Keratinocyte (primary cell): ENCODE measurements around the gene BLOC1S4. TPM values are rescaled to one million over a fixed set of nuclear protein-coding genes. Genes with fewer than 3 reads are reported as not detected.
A peak's percentile ranks its signal among the peaks of the same experiment; 100 is the strongest.

Experiments
- DNase-seq: peaks from one replicate; pipeline ENCODE4 v3.0.0-alpha.2; 2011; ENCODE audit warnings: low read depth, missing footprints, low spot score
- FAIRE-seq: peaks from 2 replicates; lab custom pipeline; 2011; peaks lifted over from hg19 to GRCh38; lab: Jason Lieb, UNC
- H2AFZ ChIP-seq: 2 replicates; pipeline ENCODE4 v1.6.0; 2012; ENCODE audit warnings: low read length, control low read depth, inconsistent platforms; ENCODE audit not compliant: control insufficient read depth
- H3K27ac ChIP-seq: 2 replicates; pipeline ENCODE4 v1.5.1; 2011; ENCODE audit warnings: low read length; ENCODE audit not compliant: control insufficient read depth, insufficient read depth
- H3K27me3 ChIP-seq: 3 replicates; pipeline ENCODE4 v1.6.0; 2011; ENCODE audit warnings: low read length; ENCODE audit not compliant: control insufficient read depth, insufficient read depth; ENCODE audit errors: extremely low read depth
- H3K36me3 ChIP-seq, 2 experiments: 2 replicates in 1 of 2; 3 replicates in 1 of 2; pipeline ENCODE4 v1.5.1; 2011; ENCODE audit warnings: low read length in 2 of 2, mild to moderate bottlenecking in 1 of 2; ENCODE audit not compliant: control insufficient read depth in 2 of 2, insufficient read depth in 2 of 2; ENCODE audit errors: extremely low read depth in 1 of 2
- H3K4me1 ChIP-seq: 3 replicates; pipeline ENCODE4 v1.5.1; 2011; ENCODE audit warnings: low read length; ENCODE audit not compliant: control insufficient read depth, insufficient read depth; ENCODE audit errors: extremely low read depth
- H3K4me2 ChIP-seq: 3 replicates; pipeline ENCODE4 v1.6.0; 2011; ENCODE audit warnings: low read depth, low read length; ENCODE audit not compliant: control insufficient read depth, insufficient read depth; ENCODE audit errors: extremely low read depth
- H3K4me3 ChIP-seq, 3 experiments: fragments of 200-600 bp in 1 of 3; sonication (generic) in 1 of 3; 2 replicates in 2 of 3; 3 replicates in 1 of 3; pipeline ENCODE4 v1.5.1; 2011 to 2016; ENCODE audit warnings: low read length in 3 of 3, mild to moderate bottlenecking in 3 of 3, control low read depth in 2 of 3, inconsistent platforms in 1 of 3, low read depth in 1 of 3, mixed read lengths in 1 of 3, mixed run types in 1 of 3, moderate library complexity in 1 of 3; ENCODE audit not compliant: control insufficient read depth in 2 of 3, insufficient read depth in 2 of 3; ENCODE audit errors: extremely low read depth in 1 of 3
- H3K79me2 ChIP-seq: 2 replicates; pipeline ENCODE4 v1.6.0; 2012; ENCODE audit warnings: low read length; ENCODE audit not compliant: control insufficient read depth, insufficient read depth
- H3K9ac ChIP-seq: 3 replicates; pipeline ENCODE4 v1.6.0; 2011; ENCODE audit warnings: low read length; ENCODE audit not compliant: control insufficient read depth, insufficient read depth; ENCODE audit errors: extremely low read depth
- H3K9me1 ChIP-seq: 3 replicates; pipeline ENCODE4 v1.6.0; 2011; ENCODE audit warnings: low read length; ENCODE audit not compliant: control insufficient read depth, insufficient read depth; ENCODE audit errors: extremely low read depth
- H3K9me3 ChIP-seq: 2 replicates; pipeline ENCODE4 v1.5.1; 2012; ENCODE audit warnings: low read depth, low read length; ENCODE audit not compliant: control insufficient read depth
- H4K20me1 ChIP-seq: 3 replicates; pipeline ENCODE4 v1.6.0; 2011; ENCODE audit warnings: low read length; ENCODE audit not compliant: control insufficient read depth, insufficient read depth; ENCODE audit errors: extremely low read depth
- CTCF ChIP-seq, 3 experiments: IDR thresholded peaks in 1 of 3; conservative IDR thresholded peaks in 1 of 3; optimal IDR thresholded peaks in 1 of 3; 2 replicates in 2 of 3; 3 replicates in 1 of 3; pipeline versions ENCODE3 to v1.5.1; 2011; ENCODE audit warnings: low read length in 3 of 3, mild to moderate bottlenecking in 3 of 3, moderate library complexity in 2 of 3, control low read depth in 1 of 3, inconsistent platforms in 1 of 3; ENCODE audit not compliant: insufficient read depth in 2 of 3; ENCODE audit errors: extremely low read depth in 1 of 3
- EZH2 ChIP-seq: IDR thresholded peaks from one replicate; pipeline ENCODE4 v1.6.1; 2012; ENCODE audit warnings: inconsistent platforms, mild to moderate bottlenecking, low read length, moderate library complexity
- dilution Hi-C: fragments of 300-500 bp; cut with MboI; formaldehyde crosslinking; loops from one replicate; pipeline ENCODE4 v1.7.0; 2020; ENCODE audit warnings: low sequenced_read_pairs; ENCODE audit not compliant: extremely low pct_ligation_motif_present
- polyA plus RNA-seq, 5 experiments: library from polyadenylated mRNA; depleted of rRNA in 3 of 5; stranded (reverse) in 3 of 5; stranded (forward) in 1 of 5; unstranded in 1 of 5; fragments of >200 nt; gene quantifications; 1 replicate in 1 of 5; 2 replicates in 3 of 5; 3 replicates in 1 of 5; pipeline versions ENCODE4 v1.2.1 to v1.2.3, GENCODE V29; 2011 to 2012; ENCODE audit warnings: missing spikeins in 2 of 5, low read depth in 1 of 5, low replicate concordance in 1 of 5

The BLOC1S4 gene
- polyA plus RNA-seq, 1 donor (not counting 4 experiments of a cell fraction or from before 2014, with no cell fraction given) = 11.7 TPM

DNA sequence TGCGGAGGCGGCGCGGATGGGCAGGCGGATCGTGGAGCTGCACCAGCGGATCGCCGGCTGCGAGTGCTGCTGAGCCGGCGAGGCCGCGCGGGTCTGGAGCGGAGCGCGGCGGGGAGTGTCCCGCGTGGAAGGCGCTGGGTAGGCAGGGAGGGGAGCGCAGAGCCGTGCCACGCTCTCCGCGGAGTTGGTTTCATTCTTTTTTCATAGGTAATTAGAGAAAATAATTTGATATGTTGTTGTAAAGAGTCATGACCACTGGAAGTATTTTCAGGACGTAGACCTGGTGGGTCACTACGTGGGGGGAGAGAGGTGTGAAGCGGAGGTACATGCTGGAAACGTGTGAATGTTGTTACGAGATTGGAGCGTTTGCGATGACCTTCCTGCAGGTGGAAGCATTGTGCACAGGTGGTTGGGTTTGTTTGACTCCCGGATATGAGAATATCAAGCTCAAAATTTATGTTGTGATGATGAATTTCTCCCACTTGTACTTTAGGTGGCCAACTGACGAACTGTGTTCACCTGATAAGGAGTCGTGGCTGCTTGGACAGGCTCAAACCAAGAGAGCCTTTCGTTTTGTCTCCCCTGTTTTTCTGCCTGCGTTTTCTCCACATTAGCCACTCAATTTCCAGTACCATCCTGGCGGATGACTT is 41.3 kb upstream of the BLOC1S4 start:
- peak overlapping the region; percentile 73 for H3K9ac ChIP-seq
- FAIRE-seq = peak; percentile 92
- H3K4me1 ChIP-seq = peaks cover 21% of the 10 kb centered on the region
- H3K79me2 ChIP-seq = peaks cover 24% of the 10 kb centered on the region
- H3K27ac ChIP-seq = peak overlapping the region; percentile 47
- dilution Hi-C loops = no loop called here
- TF ChIP-seq EZH2 (no peak), CTCF (optimal IDR thresholded peaks at IDR 0.05 in 1 of 3, IDR thresholded peaks at IDR 0.05 in 1 of 3, conservative IDR thresholded peaks at IDR 0.05 in 1 of 3; ENCODE audit: extremely low read depth in 1 of 3, insufficient read depth in 2 of 3, low read length in 3 of 3) (peak; percentile 63 to 90 (median 75))
- H4K20me1 ChIP-seq = peaks cover 4% of the 10 kb centered on the region
- H3K36me3 ChIP-seq = peaks cover 5 to 13% of the 10 kb centered on the region in 2 experiments
- peak overlapping the region; percentile 67 to 77 (median 71) for H3K4me3 ChIP-seq
- peak overlapping the region; percentile 96 for H3K4me2 ChIP-seq
- no peaks in the 10 kb centered on the region for H3K9me3 ChIP-seq
- no peaks in the 10 kb centered on the region for H3K9me1 ChIP-seq
- DNase-seq = no peak
- H3K27me3 ChIP-seq = no peaks in the 10 kb centered on the region
- peak overlapping the region; percentile 16 for H2AFZ ChIP-seq

DNA sequence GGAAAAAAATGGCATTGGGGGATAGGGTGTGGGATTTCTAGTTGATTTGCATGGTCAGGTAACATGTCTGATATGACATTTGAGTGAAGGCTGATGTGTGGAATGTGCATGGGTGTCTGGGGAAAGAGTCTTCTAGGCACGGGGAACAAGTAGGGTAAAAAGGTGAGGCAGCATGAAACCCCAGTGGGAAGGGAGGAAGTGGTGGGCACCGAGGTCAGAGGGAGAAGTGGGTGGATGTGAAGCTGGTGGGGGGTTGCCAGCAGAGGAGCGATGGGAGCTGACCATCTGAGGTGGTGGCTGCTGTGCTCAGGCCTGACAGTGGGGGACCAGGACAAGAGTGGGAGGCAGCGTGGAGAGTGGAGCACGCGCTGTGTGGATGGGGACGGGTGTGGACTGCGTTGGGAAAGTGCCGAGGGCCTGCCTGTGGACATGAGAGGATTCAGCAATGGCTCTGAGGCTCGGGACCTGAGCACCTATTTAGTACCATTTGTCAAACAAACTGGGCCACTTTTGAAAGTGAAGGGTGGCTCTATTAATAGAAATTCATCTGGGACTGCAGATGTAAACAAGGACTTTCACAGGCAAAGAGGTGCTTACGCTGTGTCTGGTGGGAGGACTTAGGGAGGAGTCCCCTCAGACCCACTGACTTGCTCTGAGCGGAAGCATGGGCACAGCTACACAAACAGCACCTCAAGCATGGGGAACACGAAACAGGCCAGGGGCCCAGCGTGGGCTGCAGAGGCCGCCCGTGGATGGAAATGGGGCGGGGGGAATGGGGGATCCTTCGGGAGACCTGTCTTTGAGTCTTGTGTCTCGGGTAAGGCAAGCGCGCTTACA is 39.0 kb upstream of the BLOC1S4 start:
- Histone ChIP-seq H3K27me3 (no peaks in the 10 kb centered on the region), H3K4me2 (peak overlapping the region; percentile 28), H3K79me2 (peaks cover 24% of the 10 kb centered on the region), H3K4me1 (peaks cover 21% of the 10 kb centered on the region), H3K9me3 (no peaks in the 10 kb centered on the region), H3K36me3 (peaks cover 5 to 13% of the 10 kb centered on the region in 2 experiments), H3K4me3 (no peak overlapping the region), H2AFZ (no peak overlapping the region), H3K9me1 (no peaks in the 10 kb centered on the region), H4K20me1 (peaks cover 4% of the 10 kb centered on the region), H3K27ac (no peak overlapping the region), H3K9ac (no peak overlapping the region)
- TF ChIP-seq EZH2 (no peak), CTCF (optimal IDR thresholded peaks at IDR 0.05 in 1 of 3, IDR thresholded peaks at IDR 0.05 in 1 of 3, conservative IDR thresholded peaks at IDR 0.05 in 1 of 3; ENCODE audit: extremely low read depth in 1 of 3, insufficient read depth in 2 of 3, low read length in 3 of 3) (no peak)
- DNase-seq (no peak), FAIRE-seq (no peak)
- dilution Hi-C loops = no loop called here
